Ramos (cell line): ENCODE measurements around the gene ADAMTS15.

Source experiments
- in situ Hi-C: fragments of 300-500 bp; cut with MboI; formaldehyde crosslinking; loops from one replicate; pipeline ENCODE4 v1.14.3; 2022; ENCODE audit warnings: low sequenced_read_pairs; ENCODE audit not compliant: unreplicated experiment

ADAMTS15 gene

DNA sequence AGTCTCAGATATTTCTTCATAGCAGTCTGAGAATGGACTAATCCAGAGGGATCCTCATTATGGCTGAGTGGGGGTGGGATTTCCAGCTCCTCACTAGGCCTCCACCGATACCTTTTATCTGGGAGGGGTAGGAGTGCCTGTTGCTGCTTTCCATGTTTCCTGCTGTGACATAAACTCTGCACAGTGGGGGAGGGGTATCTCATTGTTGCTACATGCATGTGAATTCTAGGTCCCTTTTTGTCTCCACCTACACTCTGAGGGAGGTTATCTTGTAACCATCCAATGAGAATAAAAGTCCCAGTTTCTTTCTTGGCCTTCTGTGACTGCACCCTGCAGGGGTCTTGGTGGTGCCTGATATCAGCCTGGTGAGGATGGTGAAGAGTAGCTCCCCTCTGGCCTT, 60.5 kb downstream of the ADAMTS15 start:
- in situ Hi-C loops, result no loop called here

DNA sequence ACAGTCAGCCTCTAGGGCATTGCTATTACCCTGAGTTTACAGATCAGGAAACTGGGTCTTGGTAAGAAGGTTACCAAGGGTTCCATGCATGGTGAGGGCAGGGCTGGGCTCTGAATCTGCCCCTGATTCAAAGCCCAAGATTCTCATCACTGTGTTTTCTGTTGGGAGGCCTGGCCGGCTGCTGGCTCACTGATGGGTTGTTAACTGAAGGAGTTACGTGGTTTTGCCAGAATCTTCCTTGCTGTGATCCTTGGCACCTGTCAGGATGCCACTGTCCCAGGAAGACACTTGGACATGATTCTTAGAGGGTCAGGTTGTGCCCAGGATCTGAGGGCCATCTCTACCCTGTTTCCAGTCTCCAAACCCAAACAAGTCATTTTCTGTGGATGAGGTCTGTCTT, 61.5 kb downstream of the ADAMTS15 start:
- in situ Hi-C loops, result no loop called here

DNA sequence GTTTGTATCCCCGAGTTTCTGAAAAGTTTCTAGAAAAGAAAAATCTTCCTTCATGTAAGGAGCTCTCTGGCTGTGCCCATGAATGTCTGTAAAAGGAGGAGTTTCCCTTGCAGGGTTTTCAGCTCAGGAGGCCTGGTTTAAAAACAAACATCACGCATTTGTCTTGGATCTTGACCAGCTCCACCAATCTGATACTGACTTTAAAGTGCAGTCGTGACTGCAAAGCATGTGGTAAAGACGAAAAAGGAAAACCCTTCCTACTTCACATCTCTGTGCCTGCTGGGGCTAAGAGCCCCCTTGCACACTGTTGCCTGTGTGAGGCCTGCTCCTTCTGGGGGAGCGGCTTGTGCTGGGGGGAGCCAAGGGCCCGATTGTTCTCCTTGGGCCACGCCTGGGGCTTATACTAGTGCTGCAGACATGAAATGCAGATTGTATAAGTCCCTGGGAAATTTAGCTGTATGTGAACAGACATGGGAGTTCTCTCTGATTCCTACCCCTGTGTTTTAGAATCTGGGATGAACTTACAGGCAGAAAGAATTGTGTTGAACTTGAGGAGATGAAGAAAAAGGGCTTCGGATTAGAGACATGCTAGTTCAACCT, 62.1 kb downstream of the ADAMTS15 start:
- in situ Hi-C loops, result no loop called here

DNA sequence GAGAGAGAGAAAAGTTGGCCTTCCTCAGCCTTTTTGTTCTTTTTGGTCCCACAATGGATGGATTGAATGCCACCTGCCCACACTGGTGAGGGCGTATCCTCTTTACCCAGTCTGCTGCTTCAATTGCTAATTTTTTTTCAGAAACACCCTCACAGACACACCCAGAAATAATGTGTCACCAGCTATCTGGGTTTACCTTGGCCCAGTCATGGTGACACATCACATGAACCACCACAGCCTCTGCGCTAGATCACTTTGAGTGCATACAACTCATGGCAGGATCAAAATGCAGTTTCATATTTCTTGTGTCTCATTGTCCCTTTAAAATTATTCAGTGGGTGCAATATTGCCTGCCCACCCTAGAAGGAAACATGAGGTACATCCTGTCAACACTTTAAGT, 63.3 kb downstream of the ADAMTS15 start:
- in situ Hi-C loops, result no loop called here

- in situ Hi-C loops, result no loop called here
Measured at GRCh38 chr11:130512662-130513061, 64.2 kb downstream of the ADAMTS15 start.

DNA sequence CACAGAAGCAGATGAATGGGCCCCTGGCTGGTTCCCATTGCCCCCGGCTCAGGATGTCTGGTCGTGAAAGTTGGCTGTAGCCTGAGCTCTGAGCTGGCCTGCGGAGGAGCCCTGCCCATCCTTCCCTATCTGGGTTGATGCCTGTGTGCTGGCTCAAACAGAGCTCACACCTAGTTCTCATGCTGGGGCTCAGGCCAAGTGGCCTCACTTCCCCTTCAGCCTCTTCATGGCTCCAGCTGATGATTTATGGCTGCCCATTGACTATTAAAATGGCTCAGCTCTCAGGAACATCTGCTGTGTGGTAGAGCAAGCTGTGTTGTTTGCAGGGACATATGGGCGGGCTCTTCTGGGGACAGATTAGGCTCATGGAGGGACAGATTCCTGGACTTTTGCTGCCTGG, 64.7 kb downstream of the ADAMTS15 start:
- in situ Hi-C loops, result no loop called here

GRCh38 chr11:130514316-130514715, 65.9 kb downstream of the ADAMTS15 start:
- in situ Hi-C loops, result no loop called here

- in situ Hi-C loops, result no loop called here
Measured at GRCh38 chr11:130514851-130515250, 66.4 kb downstream of the ADAMTS15 start.

DNA sequence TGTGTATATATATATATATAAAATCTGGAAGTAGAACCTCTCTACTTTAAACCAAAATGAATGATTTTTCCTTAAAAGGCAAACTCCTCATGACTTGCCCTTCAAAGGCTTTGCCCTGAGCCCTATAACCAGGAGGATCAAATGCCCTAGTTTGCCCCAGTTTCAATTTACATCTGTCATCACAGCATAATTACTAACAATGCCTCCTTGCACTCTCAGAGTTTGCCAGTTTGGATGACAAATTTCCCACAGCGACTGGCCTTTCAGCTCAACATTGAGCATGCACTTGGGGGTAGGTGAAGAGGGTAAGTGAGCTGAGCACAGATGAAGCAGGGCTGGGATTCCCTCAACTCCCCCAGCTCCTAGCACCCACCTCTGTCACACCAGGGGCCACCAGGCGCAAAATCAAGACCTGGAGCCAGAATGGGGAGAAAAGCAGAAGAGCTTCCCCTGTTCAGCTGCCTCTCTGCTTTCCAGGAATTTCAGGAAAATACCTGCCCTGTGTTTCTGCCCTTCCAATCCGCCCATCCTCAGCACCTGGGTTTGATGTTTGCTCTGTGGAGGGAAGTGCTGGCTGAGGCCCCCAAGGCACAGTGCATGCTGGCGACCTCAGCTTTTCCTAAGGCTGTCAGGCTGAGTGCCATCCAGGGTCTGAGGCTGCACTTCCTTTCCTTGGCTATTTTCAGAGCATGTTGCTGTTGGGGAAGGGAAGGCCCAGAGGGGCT, 67.5 kb downstream of the ADAMTS15 start:
- in situ Hi-C loops, result no loop called here

- in situ Hi-C loops, result no loop called here
Measured at GRCh38 chr11:130516554-130517505, 68.4 kb downstream of the ADAMTS15 start.

DNA sequence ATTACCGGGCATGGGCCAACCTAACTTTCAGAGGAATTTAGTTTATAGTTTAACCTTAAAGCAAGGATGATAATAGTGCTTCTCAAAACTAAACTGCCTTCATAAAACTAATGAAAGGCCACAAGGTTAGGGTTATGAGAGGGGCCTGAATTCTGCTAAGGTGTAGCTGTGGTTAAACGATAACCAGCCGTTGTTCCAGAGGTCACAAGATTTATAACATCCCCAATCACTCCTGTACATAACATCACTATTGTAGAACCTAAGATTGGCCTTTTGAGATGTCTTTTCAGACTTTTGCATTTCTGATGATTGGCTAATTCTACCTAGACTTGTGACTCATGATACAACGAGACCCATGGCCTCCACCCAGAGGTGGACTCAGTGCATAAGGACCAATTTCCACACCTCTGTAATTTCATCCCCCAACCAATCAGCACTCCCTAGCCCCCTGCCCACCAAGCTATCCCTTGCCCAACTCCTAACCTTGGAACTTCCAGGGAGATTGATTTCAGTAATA, 69.8 kb downstream of the ADAMTS15 start:
- in situ Hi-C loops, result no loop called here

GRCh38 chr11:130519128-130519932, 70.9 kb downstream of the ADAMTS15 start:
- in situ Hi-C loops, result no loop called here

GRCh38 chr11:130520271-130520671, 71.8 kb downstream of the ADAMTS15 start:
- in situ Hi-C loops, result no loop called here

- in situ Hi-C loops, result no loop called here
Measured at GRCh38 chr11:130522284-130522961, 74.0 kb downstream of the ADAMTS15 start.

- in situ Hi-C loops, result no loop called here
Measured at GRCh38 chr11:130523166-130523565, 74.7 kb downstream of the ADAMTS15 start.

GRCh38 chr11:130523609-130524008, 75.2 kb downstream of the ADAMTS15 start:
- in situ Hi-C loops, result no loop called here

DNA sequence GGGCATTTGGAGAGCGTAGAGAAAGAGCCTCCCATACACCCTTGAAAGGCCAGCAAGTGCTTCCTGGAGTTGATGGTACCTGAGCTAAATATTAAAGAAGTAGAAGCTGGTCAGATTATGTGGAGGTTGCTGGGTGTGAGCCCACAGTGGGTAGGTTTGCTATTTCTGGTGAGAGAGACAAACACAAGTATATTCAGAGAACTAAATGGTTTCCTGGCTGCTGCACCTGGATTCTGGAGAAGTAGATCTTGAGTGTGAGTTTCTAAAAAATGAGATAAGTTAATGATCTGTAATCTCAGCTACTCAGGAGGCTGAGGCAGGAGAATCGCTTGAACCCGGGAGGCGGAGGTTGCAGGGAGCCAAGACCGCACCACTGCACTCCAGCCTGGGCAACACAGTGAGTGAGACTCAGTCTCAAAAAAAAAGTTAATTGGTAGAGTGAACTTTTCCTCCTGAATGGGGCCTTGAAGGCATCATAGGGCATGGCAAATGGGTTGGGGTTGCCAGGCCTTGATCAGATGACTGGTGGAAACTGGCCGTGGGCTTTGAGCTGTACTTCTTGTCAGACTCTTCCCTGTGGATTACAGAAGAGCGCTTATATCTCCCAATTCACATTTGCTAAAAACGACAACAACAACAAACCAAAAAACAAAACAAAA, 75.8 kb downstream of the ADAMTS15 start:
- in situ Hi-C loops, result no loop called here

GRCh38 chr11:130525307-130525706, 76.9 kb downstream of the ADAMTS15 start:
- in situ Hi-C loops, result no loop called here
